ENCODE results near the gene SGSH.

Gene SGSH

GRCh38 chr17:80180192-80180591 lies 39.9 kb downstream of the SGSH start:
- Histone ChIP-seq H2BK12ac (ENCODE audit: low read length in 2 of 2) (no peak overlapping the region), H2BK15ac (ENCODE audit: low read depth, poor library complexity, severe bottlenecking) (no peak overlapping the region), H3K9ac (ENCODE audit: low read length) (no peak overlapping the region), H3K79me1 (replicated peaks; ENCODE audit: low read length, poor library complexity, severe bottlenecking) (no peaks in the 10 kb centered on the region), H3K23ac (ENCODE audit: low read length in 2 of 2) (no peak overlapping the region), H4K91ac (ENCODE audit: low read length) (no peak overlapping the region), H2BK120ac (ENCODE audit: low read depth, low read length) (no peak overlapping the region), H3K27ac (ENCODE audit: low read length, poor library complexity, severe bottlenecking) (no peak overlapping the region), H3K14ac (ENCODE audit: low read length in 2 of 2) (no peak overlapping the region), H3K4ac (ENCODE audit: low read depth in 1 of 2, low read length in 2 of 2) (no peak overlapping the region), H2AK5ac (ENCODE audit: low read length, severe bottlenecking) (no peak overlapping the region), H3K18ac (ENCODE audit: low read depth in 1 of 2, low read length in 2 of 2) (no peak overlapping the region), H3K9me3 (ENCODE audit: control insufficient read depth, low read length) (no peaks in the 10 kb centered on the region), H2AFZ (ENCODE audit: low read depth, low read length) (no peak overlapping the region), H3K4me1 (ENCODE audit: control insufficient read depth, insufficient read depth, low read depth, low read length) (peaks cover 6% of the 10 kb centered on the region), H3K36me3 (ENCODE audit: control insufficient read depth in 1 of 2, insufficient read depth in 2 of 2, low read depth in 1 of 2, low read length in 2 of 2) (no peaks in the 10 kb centered on the region), H2BK5ac (ENCODE audit: low read depth, low read length, poor library complexity, severe bottlenecking) (no peak overlapping the region), H3K4me2 (ENCODE audit: low read length, poor library complexity, severe bottlenecking) (no peak overlapping the region), H3K27me3 (ENCODE audit: control insufficient read depth in 1 of 2, insufficient read depth in 1 of 2, low read length in 2 of 2) (peaks cover 20 to 59% of the 10 kb centered on the region in 2 experiments), H3K4me3 (ENCODE audit: insufficient read depth in 1 of 2, low read depth in 1 of 2, low read length in 2 of 2) (no peak overlapping the region), H4K8ac (ENCODE audit: low read length) (no peak overlapping the region)
- DNase-seq, result no peak
- WGBS, result 96% methylated on average over 14 of the region's 14 CpGs

DNA sequence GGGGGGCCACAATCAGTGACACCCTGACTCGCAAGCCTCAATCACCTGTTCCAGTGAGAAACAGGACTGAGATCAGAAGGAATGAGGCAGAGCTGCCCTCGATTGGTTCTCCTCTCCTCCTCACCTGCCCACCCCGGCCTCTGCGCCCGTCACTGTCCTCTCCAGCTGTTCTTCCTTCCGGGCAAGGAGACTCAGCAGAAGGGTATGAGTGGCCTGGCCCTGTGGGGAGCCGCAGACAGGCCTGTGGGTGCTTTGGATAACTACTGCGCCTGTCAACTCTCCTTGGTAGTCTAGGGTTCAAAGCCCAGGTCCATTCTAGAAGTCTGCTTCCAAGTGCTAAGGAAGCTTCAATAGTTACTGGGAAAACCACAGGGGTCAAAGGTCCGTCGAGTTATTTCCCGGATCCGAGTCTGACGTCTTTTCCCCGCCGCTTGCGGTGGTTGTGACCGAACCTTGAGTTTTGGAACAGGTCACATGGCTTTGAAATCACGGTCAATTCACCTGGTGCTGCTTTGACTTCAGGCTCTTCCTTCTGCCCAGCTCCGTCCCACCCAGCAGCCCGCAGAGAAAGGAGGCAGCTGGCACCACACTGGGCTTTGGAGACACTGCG lies 42.0 kb downstream of the SGSH start:
- DNase-seq, result peak; percentile 22
- Histone ChIP-seq H3K23ac (ENCODE audit: low read length in 2 of 2) (no peak overlapping the region), H3K36me3 (ENCODE audit: control insufficient read depth in 1 of 2, insufficient read depth in 2 of 2, low read depth in 1 of 2, low read length in 2 of 2) (no peaks in the 10 kb centered on the region), H3K27ac (ENCODE audit: low read length, poor library complexity, severe bottlenecking) (no peak overlapping the region), H3K14ac (ENCODE audit: low read length in 2 of 2) (no peak overlapping the region), H3K9me3 (ENCODE audit: control insufficient read depth, low read length) (no peaks in the 10 kb centered on the region), H2BK5ac (ENCODE audit: low read depth, low read length, poor library complexity, severe bottlenecking) (no peak overlapping the region), H3K4ac (ENCODE audit: low read depth in 1 of 2, low read length in 2 of 2) (no peak overlapping the region), H2AK5ac (ENCODE audit: low read length, severe bottlenecking) (no peak overlapping the region), H3K18ac (ENCODE audit: low read depth in 1 of 2, low read length in 2 of 2) (no peak overlapping the region), H2AFZ (ENCODE audit: low read depth, low read length) (no peak overlapping the region), H4K91ac (ENCODE audit: low read length) (no peak overlapping the region), H2BK120ac (ENCODE audit: low read depth, low read length) (no peak overlapping the region), H2BK15ac (ENCODE audit: low read depth, poor library complexity, severe bottlenecking) (no peak overlapping the region), H3K9ac (ENCODE audit: low read length) (no peak overlapping the region), H2BK12ac (ENCODE audit: low read length in 2 of 2) (no peak overlapping the region), H3K27me3 (ENCODE audit: control insufficient read depth in 1 of 2, insufficient read depth in 1 of 2, low read length in 2 of 2) (peaks cover 13 to 62% of the 10 kb centered on the region in 2 experiments), H3K4me2 (ENCODE audit: low read length, poor library complexity, severe bottlenecking) (no peak overlapping the region), H3K4me3 (ENCODE audit: insufficient read depth in 1 of 2, low read depth in 1 of 2, low read length in 2 of 2) (peak overlapping the region in 1 of 2 experiments; percentile 23), H3K79me1 (replicated peaks; ENCODE audit: low read length, poor library complexity, severe bottlenecking) (no peaks in the 10 kb centered on the region), H4K8ac (ENCODE audit: low read length) (no peak overlapping the region), H3K4me1 (ENCODE audit: control insufficient read depth, insufficient read depth, low read depth, low read length) (peaks cover 6% of the 10 kb centered on the region)
- 84% methylated on average over 21 of the region's 21 CpGs for WGBS

DNA sequence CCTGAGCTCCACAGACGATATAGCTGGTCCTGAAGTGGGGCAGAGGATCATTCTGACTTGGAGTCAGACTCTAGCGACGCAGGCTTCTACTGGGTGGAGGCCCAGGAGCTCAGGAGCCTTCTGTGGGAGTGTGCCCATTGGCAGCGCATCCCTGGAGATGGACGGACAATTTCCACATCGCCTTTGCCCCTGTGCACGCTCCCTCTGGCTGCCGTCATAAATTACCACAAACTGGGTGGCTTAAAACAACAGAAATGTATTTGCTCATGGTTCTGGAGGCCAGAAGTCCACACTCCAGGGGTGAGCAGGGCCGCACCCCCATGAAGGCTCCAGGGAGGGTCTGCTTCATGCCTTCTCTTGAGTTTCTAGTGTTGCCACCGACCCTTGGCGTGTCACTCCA lies 43.4 kb downstream of the SGSH start:
- Histone ChIP-seq H3K4me2 (ENCODE audit: low read length, poor library complexity, severe bottlenecking) (no peak overlapping the region), H3K36me3 (ENCODE audit: control insufficient read depth in 1 of 2, insufficient read depth in 2 of 2, low read depth in 1 of 2, low read length in 2 of 2) (no peaks in the 10 kb centered on the region), H4K8ac (ENCODE audit: low read length) (no peak overlapping the region), H3K23ac (ENCODE audit: low read length in 2 of 2) (no peak overlapping the region), H3K9ac (ENCODE audit: low read length) (no peak overlapping the region), H2AK5ac (ENCODE audit: low read length, severe bottlenecking) (no peak overlapping the region), H2BK12ac (ENCODE audit: low read length in 2 of 2) (no peak overlapping the region), H3K9me3 (ENCODE audit: control insufficient read depth, low read length) (no peaks in the 10 kb centered on the region), H3K4me3 (ENCODE audit: insufficient read depth in 1 of 2, low read depth in 1 of 2, low read length in 2 of 2) (no peak overlapping the region), H3K4me1 (ENCODE audit: control insufficient read depth, insufficient read depth, low read depth, low read length) (peaks cover 6% of the 10 kb centered on the region), H2BK15ac (ENCODE audit: low read depth, poor library complexity, severe bottlenecking) (no peak overlapping the region), H3K4ac (ENCODE audit: low read depth in 1 of 2, low read length in 2 of 2) (no peak overlapping the region), H3K79me1 (replicated peaks; ENCODE audit: low read length, poor library complexity, severe bottlenecking) (no peaks in the 10 kb centered on the region), H2AFZ (ENCODE audit: low read depth, low read length) (no peak overlapping the region), H2BK120ac (ENCODE audit: low read depth, low read length) (no peak overlapping the region), H4K91ac (ENCODE audit: low read length) (no peak overlapping the region), H3K14ac (ENCODE audit: low read length in 2 of 2) (no peak overlapping the region), H3K18ac (ENCODE audit: low read depth in 1 of 2, low read length in 2 of 2) (no peak overlapping the region), H3K27me3 (ENCODE audit: control insufficient read depth in 1 of 2, insufficient read depth in 1 of 2, low read length in 2 of 2) (peaks cover 8 to 56% of the 10 kb centered on the region in 2 experiments), H3K27ac (ENCODE audit: low read length, poor library complexity, severe bottlenecking) (no peak overlapping the region), H2BK5ac (ENCODE audit: low read depth, low read length, poor library complexity, severe bottlenecking) (no peak overlapping the region)
- DNase-seq, result no peak
- 92% methylated on average over 11 of the region's 11 CpGs for WGBS

GRCh38 chr17:80173916-80174315 lies 46.2 kb downstream of the SGSH start:
- no peak overlapping the region for H3K27ac ChIP-seq (ENCODE audit: low read length, poor library complexity, severe bottlenecking)

More at GRCh38 chr17:80173916-80174315, 46.2 kb downstream of the SGSH start:
- 100% methylated on average over 1 of the region's 6 CpGs for WGBS
- Histone ChIP-seq H3K27me3 (ENCODE audit: control insufficient read depth in 1 of 2, insufficient read depth in 1 of 2, low read length in 2 of 2) (peaks cover 28 to 46% of the 10 kb centered on the region in 2 experiments), H3K4me2 (ENCODE audit: low read length, poor library complexity, severe bottlenecking) (no peak overlapping the region), H3K14ac (ENCODE audit: low read length in 2 of 2) (no peak overlapping the region), H2BK120ac (ENCODE audit: low read depth, low read length) (no peak overlapping the region), H3K18ac (ENCODE audit: low read depth in 1 of 2, low read length in 2 of 2) (no peak overlapping the region), H4K91ac (ENCODE audit: low read length) (no peak overlapping the region), H4K8ac (ENCODE audit: low read length) (no peak overlapping the region), H3K9me3 (ENCODE audit: control insufficient read depth, low read length) (no peaks in the 10 kb centered on the region), H3K36me3 (ENCODE audit: control insufficient read depth in 1 of 2, insufficient read depth in 2 of 2, low read depth in 1 of 2, low read length in 2 of 2) (peaks cover 0 to 2% of the 10 kb centered on the region in 2 experiments), H2BK12ac (ENCODE audit: low read length in 2 of 2) (no peak overlapping the region), H3K9ac (ENCODE audit: low read length) (no peak overlapping the region), H2BK5ac (ENCODE audit: low read depth, low read length, poor library complexity, severe bottlenecking) (no peak overlapping the region), H3K4ac (ENCODE audit: low read depth in 1 of 2, low read length in 2 of 2) (no peak overlapping the region), H3K79me1 (replicated peaks; ENCODE audit: low read length, poor library complexity, severe bottlenecking) (no peaks in the 10 kb centered on the region), H3K4me1 (ENCODE audit: control insufficient read depth, insufficient read depth, low read depth, low read length) (peaks cover 5% of the 10 kb centered on the region), H3K23ac (ENCODE audit: low read length in 2 of 2) (no peak overlapping the region), H3K4me3 (ENCODE audit: insufficient read depth in 1 of 2, low read depth in 1 of 2, low read length in 2 of 2) (no peak overlapping the region), H2AK5ac (ENCODE audit: low read length, severe bottlenecking) (no peak overlapping the region), H2AFZ (ENCODE audit: low read depth, low read length) (no peak overlapping the region), H2BK15ac (ENCODE audit: low read depth, poor library complexity, severe bottlenecking) (no peak overlapping the region)
- no peak for DNase-seq

Measured in mesenchymal stem cell (in vitro differentiated cells and primary cell).